GM21423 (cell line): ENCODE measurements around the gene PREP.

Source experiments
- ATAC-seq: cut with Tn5 transposase; IDR thresholded peaks from one replicate; pipeline ENCODE4 v1.9.1; 2021; ENCODE audit warnings: mild to moderate bottlenecking, moderate library complexity; ENCODE audit not compliant: unreplicated experiment

Gene PREP

DNA sequence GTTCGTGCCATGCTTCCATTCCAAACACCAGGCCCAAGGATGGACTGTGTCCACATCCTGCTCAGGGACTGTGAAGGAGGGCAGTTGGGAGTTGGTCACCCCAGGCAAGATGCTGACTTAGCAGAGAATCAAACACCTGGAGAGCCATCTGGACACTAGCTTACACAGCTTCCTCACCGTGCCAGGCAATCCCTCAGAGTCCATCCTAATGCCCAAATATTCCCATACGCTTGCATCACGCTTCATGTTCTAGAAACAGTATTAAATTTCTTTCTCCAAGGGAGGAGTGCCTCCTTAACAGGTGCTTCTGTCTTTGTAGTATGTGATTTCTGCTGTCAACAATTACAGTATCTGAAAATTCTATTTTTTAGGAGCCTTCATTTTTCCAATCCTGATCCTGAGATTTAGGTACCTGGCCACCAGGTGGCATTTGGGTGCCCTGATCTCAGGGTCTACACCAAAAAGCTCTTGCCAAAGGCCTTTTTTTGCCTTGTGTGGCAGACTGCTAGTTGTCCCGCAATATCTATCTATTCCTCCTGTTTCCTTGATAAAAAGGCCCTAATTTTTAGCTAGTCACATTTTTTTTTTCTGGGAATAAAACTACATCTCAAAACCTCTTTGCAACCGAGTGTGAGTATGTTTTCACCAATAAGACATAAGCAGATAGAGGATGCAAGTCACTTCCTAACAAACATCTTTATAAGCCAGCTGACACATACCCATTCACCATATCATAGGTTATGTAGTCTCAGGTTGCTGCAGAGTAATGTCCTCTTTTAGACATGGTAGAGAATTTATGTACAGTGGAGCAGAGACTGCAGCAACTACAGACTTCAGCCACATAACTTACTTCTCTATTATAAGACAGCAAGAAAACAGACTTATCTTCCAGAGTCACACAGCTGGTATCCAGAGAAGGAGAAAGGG lies 85.0 kb downstream of the PREP start:
- ATAC-seq = no peak

DNA sequence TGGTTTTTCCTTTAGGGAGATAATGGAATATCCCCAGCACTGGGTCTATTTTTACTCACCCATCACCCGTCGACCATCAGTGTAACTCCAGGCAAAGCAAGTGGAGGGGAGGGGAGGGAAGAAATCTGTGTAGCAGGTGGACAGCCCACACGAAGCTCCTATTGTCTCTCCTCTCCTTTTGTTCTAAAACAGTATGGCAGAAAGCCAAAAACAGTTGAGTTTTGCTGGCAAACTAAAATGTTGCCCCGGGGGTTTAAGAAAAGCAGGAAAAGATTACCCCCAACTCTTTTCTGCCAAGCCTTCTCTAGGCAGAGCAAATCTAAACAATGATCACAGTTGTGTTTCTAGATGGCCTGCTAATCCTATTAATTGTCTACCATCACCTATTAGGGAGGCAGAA lies 89.7 kb downstream of the PREP start:
- ATAC-seq = no peak

- ATAC-seq = no peak
Measured at GRCh38 chr6:105310947-105311346, 91.9 kb downstream of the PREP start.

DNA sequence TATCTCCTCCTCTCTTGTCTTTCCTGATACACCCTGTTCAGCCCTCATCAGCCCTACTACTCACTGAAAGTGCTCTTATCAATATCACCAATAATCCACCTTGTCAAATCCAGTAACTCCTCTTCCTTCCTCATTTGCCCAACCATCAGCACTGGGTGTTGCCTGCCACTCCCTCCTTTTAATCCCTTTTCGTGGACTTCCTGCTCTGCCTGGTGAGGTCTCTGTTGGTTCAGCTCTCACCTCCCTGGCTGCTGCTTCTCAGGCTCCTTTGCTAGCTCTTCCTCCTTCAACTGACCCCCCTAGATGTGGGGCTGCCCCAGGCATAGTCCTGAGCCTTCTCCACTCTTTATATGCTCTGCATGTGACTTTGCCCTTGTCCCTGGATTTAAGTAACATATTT lies 92.5 kb downstream of the PREP start:
- ATAC-seq = no peak

DNA sequence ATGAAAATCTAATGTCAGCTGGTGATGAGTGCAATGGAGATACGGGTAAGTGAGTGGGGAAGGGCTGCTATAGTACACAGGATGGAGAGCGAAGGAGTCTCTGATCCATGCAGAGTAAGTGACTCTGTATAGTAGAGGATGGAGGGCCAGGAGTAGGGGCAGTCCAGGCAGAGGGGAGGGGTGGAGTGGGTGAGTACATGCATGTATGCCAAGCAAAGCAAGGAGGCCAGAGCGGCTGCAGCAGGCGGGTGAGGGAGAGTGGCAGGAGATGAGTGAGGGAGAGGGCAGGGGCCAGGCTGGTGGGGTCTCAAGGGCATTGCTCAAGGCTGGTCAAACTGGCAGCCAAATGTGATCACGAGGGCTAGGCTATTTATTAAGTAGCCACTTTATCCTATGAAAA lies 94.0 kb downstream of the PREP start:
- no peak for ATAC-seq

- no peak for ATAC-seq
Measured at GRCh38 chr6:105305521-105305920, 97.4 kb downstream of the PREP start.

DNA sequence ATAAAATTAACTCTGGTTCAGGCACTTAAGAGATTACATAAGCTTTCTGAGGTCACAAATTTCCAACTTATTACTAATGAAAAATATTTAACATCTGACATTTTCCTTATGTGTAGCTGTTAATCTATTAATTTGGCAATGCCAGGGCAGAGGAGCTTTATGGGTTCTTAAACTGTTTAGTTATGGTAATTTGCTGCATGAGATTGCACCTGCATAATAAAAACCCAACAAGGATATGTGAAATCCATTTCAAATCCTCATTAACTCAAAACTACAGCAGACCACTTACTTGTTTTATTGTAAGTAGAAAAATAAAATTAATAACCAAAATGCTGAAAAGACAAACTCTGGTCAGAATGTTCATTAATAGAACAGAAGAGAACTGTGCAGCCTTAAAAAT lies 98.1 kb downstream of the PREP start:
- no peak for ATAC-seq

GRCh38 chr6:105304366-105304765 lies 98.5 kb downstream of the PREP start:
- no peak for ATAC-seq

GRCh38 chr6:105302617-105303128 lies 100.2 kb downstream of the PREP start:
- ATAC-seq = no peak

DNA sequence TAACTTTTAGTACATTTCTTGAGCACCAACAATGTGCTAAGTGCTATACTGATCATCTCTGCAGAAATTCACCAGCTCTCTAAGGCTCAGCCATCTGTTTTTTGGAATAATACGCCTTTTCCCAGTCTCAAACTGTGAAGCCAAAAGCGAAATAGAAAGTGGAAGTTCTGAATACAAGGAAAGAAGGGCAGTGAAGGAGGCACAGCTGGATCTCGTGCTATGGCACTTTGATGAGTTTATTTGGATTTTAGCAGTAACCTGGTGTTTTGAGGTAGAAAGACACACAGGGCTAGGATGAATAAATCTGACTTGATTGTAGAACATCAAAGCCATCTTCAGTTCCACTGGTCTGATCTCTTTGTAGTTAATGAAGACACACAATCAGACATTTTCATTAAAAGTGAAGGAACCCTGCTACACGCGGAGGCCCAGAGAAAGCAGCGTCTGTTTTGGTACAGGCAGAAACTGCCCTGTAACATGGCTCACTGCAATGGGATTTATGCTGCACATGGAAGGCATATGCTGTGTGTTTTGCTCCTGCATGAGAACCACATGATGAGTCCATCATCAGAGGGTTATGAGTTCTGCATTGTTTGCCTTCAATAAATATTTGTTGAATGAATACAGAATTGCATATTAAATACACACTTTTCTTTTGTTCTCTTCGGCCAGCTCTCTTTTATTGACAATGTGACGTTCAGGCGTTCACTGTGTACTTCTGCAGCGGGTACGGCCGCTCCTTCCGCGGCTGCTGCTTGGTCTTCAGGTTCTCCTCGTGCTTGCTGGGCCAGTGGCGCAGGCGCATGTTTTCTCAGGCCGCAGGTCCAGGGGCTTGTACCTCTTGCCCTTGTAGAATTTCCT lies 100.9 kb downstream of the PREP start:
- no peak for ATAC-seq

- no peak for ATAC-seq
Measured at GRCh38 chr6:105301072-105301503, 101.8 kb downstream of the PREP start.

DNA sequence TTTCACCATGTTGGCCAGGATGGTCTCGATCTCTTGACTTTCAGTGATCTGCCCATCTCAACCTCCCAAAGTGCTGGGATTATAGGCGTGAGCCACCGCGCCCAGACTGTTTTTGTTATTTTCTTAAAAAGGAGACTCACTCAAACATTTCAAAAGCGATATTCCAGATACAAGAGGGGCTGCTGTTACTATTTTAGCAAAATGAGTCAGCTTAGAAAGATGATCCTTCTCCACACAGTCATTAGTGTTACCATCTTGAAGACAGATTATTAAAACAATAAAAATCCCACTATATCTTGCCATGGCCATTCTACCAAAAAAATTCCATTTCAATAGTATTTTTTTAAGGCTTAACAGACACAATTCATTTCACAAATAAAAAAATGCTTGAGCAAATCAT lies 102.8 kb downstream of the PREP start:
- ATAC-seq = no peak

GRCh38 chr6:105294129-105294528 lies 108.8 kb downstream of the PREP start:
- ATAC-seq = no peak

DNA sequence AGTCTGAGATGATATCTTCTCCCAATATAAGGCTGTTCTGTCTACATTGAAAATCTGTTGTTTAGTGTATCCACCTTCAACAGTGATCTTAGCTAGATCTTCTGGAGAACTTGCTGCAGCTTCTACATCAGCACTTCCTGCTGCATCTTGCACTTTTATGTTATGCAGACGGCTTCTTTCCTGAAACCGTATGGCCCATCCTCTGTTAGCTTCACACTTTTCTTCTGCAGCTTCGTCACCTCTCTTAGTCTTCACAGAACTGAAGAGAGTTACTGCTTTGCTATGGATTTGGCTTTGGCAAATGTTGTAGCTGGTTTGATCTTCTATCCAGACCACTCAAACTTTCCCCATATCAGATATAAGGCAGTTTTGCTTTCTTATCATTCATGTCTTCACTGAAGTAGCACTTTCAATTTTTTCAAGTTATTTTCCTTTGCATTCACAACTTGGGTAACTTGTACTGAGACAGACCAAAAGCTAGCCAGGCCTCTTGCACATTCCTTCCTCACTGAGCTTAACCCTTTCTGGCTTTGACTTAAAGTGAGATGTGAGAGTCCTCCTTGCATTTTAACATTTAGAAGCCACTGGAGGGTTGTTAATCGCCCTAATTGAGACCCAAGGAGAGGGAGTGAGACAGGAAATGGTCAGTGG lies 110.1 kb downstream of the PREP start:
- ATAC-seq = no peak

GRCh38 chr6:105291525-105291924 lies 111.4 kb downstream of the PREP start:
- ATAC-seq = no peak

DNA sequence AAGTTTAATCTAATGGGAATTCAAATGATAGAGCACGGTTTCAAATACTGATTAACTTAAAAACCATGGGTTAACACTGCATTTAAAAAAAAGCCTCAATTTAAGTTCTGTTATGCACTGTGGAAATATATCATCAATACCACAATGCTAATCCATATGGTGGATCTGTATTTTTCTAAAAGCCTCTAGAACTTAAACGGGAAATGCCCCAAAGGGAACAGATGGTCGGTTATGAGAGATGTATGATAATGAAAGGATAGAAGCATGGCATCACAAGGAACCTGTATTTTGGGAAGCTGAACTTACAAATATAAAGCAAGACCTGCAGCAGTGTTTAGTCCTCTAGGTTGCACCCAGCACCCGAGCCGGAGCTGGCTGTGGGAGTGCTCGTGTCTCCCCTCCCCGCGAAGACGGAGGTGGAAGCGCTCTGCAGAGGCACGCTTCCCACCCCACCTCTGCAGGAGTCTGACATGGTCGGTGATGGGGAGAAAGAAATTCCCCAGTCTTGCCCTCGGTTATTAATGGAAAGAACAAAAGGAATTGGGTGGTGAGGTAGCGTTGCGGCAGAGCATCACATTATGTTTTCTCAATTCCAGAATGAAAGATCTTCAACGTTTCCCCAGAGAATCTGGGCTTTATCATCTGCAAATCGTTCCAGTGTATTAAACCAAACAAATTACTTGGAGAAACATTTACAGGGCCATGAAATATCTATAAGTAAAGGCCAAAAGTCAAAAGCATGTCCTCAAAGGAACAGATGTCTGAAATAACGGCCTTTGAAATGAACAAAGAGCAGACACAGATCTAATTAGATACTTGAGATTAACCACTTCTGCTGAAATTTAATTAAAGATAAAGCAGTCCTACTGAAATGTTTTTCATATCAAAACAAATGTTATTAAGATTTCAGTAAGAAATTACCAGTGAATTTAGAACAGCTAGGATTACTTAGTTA lies 120.0 kb downstream of the PREP start:
- no peak for ATAC-seq

DNA sequence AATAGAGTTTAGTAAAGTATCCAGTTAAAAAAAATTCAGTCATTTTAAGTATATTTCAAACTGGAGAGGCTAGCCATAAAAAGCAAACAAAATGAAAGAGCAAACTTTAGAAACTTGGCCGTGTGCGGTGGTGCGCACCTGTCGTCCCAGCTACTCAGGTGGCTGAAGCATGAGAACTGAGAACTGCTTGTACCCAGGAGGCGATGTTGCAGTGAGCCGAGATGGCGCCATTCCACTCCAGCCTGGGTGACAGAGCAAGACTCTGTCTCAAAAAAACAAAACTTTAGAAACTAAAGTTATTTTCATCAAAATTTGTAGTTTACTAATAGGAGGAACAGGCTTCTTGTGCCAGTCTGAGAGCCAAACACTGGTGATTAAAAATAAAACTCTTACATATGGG lies 122.8 kb downstream of the PREP start:
- ATAC-seq = no peak

- no peak for ATAC-seq
Measured at GRCh38 chr6:105279463-105279862, 123.4 kb downstream of the PREP start.

- ATAC-seq = no peak
Measured at GRCh38 chr6:105278813-105279212, 124.1 kb downstream of the PREP start.

DNA sequence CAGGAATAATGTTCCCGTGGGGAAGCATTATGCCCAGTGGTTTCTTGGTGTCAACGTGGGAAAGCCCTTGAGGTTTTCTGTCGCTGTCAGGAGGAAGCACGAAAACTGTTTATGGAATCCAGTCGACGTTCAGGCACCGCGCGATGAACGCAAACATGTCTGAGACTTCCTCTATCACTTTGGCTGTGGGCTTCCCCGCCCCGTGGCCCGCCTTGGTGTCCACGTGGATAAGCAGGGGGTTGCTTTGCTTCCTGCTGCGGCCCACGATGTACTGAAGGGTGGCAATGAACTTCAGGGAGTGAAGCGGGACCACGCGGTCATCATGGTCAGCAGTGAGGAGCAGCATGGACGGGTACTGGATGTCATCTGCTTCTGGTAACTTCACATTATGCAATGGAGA lies 124.8 kb downstream of the PREP start:
- no peak for ATAC-seq
